BE2C (cell line): ENCODE measurements around the gene MEIS2.
A peak's percentile ranks its signal among the peaks of the same experiment; 100 is the strongest.

Source experiments
- DNase-seq: peaks from one replicate; pipeline ENCODE4 v3.0.0-alpha.2; 2020
- H3K27me3 ChIP-seq: fragments of 250-450 bp; sonication (Bioruptor Pico); 2 replicates; pipeline ENCODE4 v1.5.1; 2020; ENCODE audit warnings: mild to moderate bottlenecking
- H3K36me3 ChIP-seq: fragments of 250-450 bp; sonication (Bioruptor Pico); 2 replicates; pipeline ENCODE4 v1.5.1; 2020; ENCODE audit warnings: mild to moderate bottlenecking
- H3K4me1 ChIP-seq: fragments of 250-450 bp; sonication (Bioruptor Pico); 2 replicates; pipeline ENCODE4 v1.5.1; 2020
- H3K4me3 ChIP-seq: 2 replicates; pipeline ENCODE4 v1.5.1; 2011; ENCODE audit warnings: low read depth, low read length
- H3K9me3 ChIP-seq: fragments of 250-450 bp; sonication (Bioruptor Pico); 2 replicates; pipeline ENCODE4 v1.5.1; 2020
- CTCF ChIP-seq: IDR thresholded peaks from 2 replicates; pipeline ENCODE4 v1.5.1; 2012; ENCODE audit warnings: mild to moderate bottlenecking, low read depth, low read length

MEIS2 gene

GRCh38 chr15:36933255-36933990 lies 166.9 kb downstream of the MEIS2 start:
- no peak for TF ChIP-seq CTCF
- DNase-seq: no peak
- Histone ChIP-seq H3K36me3 (peaks cover 9% of the 10 kb centered on the region), H3K4me1 (no peaks in the 10 kb centered on the region), H3K9me3 (no peaks in the 10 kb centered on the region), H3K27me3 (no peaks in the 10 kb centered on the region), H3K4me3 (no peak overlapping the region)

GRCh38 chr15:36932070-36932469 lies 168.3 kb downstream of the MEIS2 start:
- Histone ChIP-seq H3K4me3 (no peak overlapping the region), H3K27me3 (no peaks in the 10 kb centered on the region), H3K4me1 (no peaks in the 10 kb centered on the region; the same call in 1 of the 2 replicates), H3K9me3 (no peaks in the 10 kb centered on the region), H3K36me3 (peaks cover 11% of the 10 kb centered on the region)
- TF ChIP-seq CTCF: no peak
- no peak for DNase-seq

GRCh38 chr15:36931434-36931833 lies 168.9 kb downstream of the MEIS2 start:
- Histone ChIP-seq H3K4me3 (no peak overlapping the region), H3K27me3 (no peaks in the 10 kb centered on the region), H3K36me3 (peaks cover 11% of the 10 kb centered on the region), H3K9me3 (no peaks in the 10 kb centered on the region), H3K4me1 (peaks cover 6% of the 10 kb centered on the region)
- no peak for DNase-seq
- TF ChIP-seq CTCF: no peak

GRCh38 chr15:36926427-36926825 lies 173.9 kb downstream of the MEIS2 start:
- H3K4me3 ChIP-seq: no peak overlapping the region
- no peaks in the 10 kb centered on the region for H3K27me3 ChIP-seq
- H3K9me3 ChIP-seq: no peaks in the 10 kb centered on the region
- H3K36me3 ChIP-seq: peaks cover 26% of the 10 kb centered on the region
- DNase-seq: no peak
- peaks cover 33% of the 10 kb centered on the region for H3K4me1 ChIP-seq
- TF ChIP-seq CTCF: no peak

GRCh38 chr15:36925653-36926426 lies 174.5 kb downstream of the MEIS2 start:
- Histone ChIP-seq H3K9me3 (no peaks in the 10 kb centered on the region), H3K4me3 (no peak overlapping the region), H3K27me3 (no peaks in the 10 kb centered on the region), H3K4me1 (peaks cover 33% of the 10 kb centered on the region), H3K36me3 (peaks cover 28% of the 10 kb centered on the region)
- no peak for TF ChIP-seq CTCF
- peak; percentile 23 for DNase-seq

- H3K36me3 ChIP-seq: peaks cover 31% of the 10 kb centered on the region
- H3K4me3 ChIP-seq: no peak overlapping the region
- H3K9me3 ChIP-seq: no peaks in the 10 kb centered on the region
- DNase-seq: no peak
- H3K27me3 ChIP-seq: no peaks in the 10 kb centered on the region
- H3K4me1 ChIP-seq: peaks cover 33% of the 10 kb centered on the region
- no peak for TF ChIP-seq CTCF
Observed at GRCh38 chr15:36925049-36925448, 175.3 kb downstream of the MEIS2 start.
